H1 (cell line): ENCODE measurements around the gene LEFTY1. TPM values are rescaled to one million over a fixed set of nuclear protein-coding genes. Genes with fewer than 3 reads are reported as not detected.

Experiments
- BCL11A ChIP-seq, 2 experiments: IDR thresholded peaks; one replicate each; pipeline ENCODE4 v1.6.1; 2011; ENCODE audit warnings: low read depth in 2 of 2, low read length in 2 of 2, mild to moderate bottlenecking in 2 of 2
- POU5F1 ChIP-seq: IDR thresholded peaks from 2 replicates; pipeline ENCODE4 v1.6.1; 2011; ENCODE audit warnings: low read depth, mild to moderate bottlenecking, low read length, moderate library complexity
- polyA plus RNA-seq, 7 experiments: library from polyadenylated mRNA; depleted of rRNA in 3 of 7; stranded (reverse) in 5 of 7; unstranded in 2 of 7; fragments of >200 nt in 5 of 7; fragments of 200-250 nt in 2 of 7; gene quantifications; 1 replicate in 5 of 7; 2 replicates in 1 of 7; 4 replicates in 1 of 7; pipeline versions ENCODE4 v1.2.1 to v1.2.3, GENCODE V29; 2011 to 2013; ENCODE audit warnings: missing spikeins in 2 of 7, mixed read lengths in 2 of 7
- total RNA-seq: library from RNA; stranded (reverse); fragmentation: NEBNext Ultra II Directional; extraction: Animal tissue kit (Norgen Biotek cat#: 25700); gene quantifications from 2 replicates; pipeline ENCODE4 v1.2.1, GENCODE V29; 2021

Gene LEFTY1
- total and polyA plus RNA-seq, 2 of the 8 experiments (the other 6 are each of a cell fraction or from before 2014, with no cell fraction given), result 4.5 to 11.7 TPM

- TF ChIP-seq POU5F1 (no peak), BCL11A (IDR thresholded peaks at IDR 0.05; ENCODE audit: low read depth in 2 of 2, low read length in 2 of 2) (no peak)
These were observed 17.4 kb downstream of the LEFTY1 start (continued) for GRCh38 chr1:225871359-225872074.
